ENCODE measurements around the gene CD84.
"Not testable (repeated sequence)": the region's sequence is repeated elsewhere in the genome, so short reads cannot be mapped to it uniquely, and the experiment has no call there.

Gene CD84

DNA sequence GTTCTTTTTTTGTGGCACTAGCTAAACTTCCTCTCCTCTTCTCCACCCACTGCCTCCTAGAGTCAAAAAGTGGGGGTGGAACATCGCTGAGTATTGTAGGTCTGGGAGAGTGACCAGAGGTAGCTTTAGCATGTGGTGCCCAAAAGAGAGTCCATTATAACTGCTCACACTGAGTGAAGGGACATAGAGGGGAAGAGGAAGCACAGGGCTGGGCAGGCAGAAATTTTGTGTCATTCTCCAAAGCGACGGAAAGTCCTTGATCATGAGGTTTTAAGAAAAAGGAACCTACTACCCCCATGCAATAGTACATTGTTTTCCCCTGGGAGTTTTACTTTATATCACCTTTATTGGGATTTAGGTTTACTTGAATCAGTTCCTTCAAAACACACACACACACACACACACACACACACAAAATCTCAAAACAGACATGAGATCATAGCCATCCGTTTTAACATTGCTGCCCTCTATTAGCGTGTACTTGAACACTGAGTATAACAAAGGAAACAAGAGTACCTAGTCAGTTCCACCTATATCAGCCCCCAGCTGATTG lies 4.1 kb downstream of the CD84 start:
- DNase-seq (ENCODE audit: low read depth, low spot score): no peak

DNA sequence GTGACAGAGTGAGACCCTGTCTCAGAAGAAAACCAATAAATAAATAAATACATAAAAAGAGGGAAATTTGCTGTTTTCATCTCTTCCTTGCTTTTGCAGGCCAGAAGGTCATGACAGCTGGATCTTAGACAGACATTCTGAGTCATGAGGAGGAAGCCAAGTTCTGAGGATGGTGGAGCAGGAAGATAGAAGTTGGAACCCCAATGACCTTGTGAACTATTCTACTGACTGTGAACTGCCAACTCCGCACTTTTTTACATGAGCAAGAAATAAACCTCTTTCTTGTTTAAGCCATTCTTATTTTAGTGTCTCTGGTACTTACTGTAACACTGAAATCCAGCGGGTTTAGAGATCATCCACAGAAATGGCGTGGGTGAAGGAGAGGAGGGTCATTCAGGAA lies 8.5 kb downstream of the CD84 start:
- DNase-seq (ENCODE audit: low read depth, low spot score): no peak

DNA sequence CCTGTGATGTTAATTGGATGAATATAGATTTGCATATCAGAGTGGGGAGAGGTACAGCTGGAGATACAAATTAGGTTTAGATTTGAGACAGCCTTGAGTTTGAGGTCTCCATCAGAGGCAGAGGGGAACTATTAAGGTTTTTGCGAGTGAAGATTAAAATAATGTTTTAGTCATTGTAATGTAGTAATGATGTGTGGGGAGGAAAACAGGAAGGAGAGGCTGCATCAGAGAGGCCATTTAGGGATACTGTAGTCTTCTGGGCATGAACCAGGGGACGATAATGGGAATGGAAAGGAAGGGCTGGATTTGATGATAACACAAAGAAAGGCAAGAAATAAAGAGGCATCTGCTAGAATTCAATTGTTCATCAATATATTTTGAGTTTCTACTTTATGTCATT lies 9.5 kb downstream of the CD84 start:
- DNase-seq (ENCODE audit: low read depth, low spot score): no peak

DNA sequence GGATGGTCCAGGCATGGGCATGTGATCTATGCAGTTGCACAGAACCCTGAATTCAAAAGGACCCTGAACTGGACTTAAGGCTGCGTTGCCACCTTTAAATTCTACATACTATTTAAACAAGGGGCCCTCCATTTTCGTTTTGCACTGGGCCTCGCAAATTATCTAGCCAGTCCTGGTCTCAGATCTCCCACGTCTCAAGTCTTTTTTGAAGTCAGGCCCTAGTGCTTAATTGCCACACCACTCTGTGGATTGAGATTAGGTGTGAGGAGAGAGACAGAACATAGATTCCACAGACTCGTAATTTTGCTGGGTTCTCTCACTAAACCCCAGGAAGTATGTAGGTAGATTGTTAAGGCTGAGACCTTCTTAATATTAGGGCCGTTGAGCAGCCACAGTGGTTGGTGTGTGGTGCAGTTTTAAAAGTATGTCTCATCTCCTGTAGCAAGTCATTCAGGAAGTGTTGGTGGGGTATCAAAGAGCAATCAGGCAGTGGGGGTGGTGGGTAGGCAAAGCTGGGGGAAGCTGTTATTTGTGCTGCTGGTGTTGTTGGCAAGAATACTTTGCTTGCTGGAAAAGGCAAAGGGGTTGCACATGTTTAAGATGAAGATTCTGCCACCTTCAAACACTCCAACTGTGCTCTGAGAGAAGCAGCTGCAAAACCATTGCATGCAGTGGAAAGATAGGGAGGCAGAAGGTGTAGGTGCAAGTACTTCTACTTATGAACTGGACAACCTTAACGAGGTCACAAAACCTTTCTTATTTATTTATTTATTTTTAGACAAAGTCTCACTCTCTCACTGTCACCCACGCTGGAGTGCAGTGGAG lies 11.2 kb downstream of the CD84 start:
- DNase-seq (ENCODE audit: low read depth, low spot score): no peak

DNA sequence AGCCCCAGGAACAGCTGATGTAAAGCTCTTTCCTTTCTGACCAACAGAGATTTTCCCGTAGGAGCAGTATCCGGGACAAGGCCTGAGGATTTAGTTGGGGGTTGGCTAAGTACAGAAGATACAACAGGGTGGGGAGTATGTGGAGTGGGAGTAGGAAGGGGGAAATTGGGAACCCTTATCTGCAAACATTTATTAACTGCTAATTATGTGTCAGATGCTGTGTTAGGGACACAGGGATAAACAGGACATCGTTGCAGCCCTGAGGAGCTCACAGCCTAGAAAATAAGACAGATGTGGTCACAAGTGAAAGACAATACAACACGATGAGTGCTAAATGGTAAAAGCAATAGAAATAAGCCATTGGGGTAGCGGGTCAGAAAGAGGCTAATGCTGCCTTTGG lies 12.0 kb downstream of the CD84 start:
- DNase-seq (ENCODE audit: low read depth, low spot score): no peak

DNA sequence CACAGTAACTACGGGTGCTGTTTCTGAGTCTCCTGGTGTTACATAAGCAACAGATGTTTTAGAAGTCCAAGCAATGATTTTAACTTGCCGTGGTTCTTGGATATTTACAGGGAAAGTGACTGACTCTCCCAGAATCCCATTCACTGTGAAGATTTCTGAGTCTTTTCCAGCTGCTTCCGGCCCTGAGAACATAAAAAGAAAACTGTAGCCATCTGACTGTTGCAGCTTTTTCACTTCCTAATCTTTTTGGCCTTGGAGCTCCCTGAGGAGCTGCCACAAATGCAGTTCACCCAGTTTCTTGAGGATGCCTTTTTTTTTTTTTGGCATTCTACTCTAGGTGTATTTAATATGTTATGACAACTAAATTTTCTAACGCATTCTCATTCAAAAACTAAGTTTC lies 13.7 kb downstream of the CD84 start:
- DNase-seq (ENCODE audit: low read depth, low spot score): no peak

DNA sequence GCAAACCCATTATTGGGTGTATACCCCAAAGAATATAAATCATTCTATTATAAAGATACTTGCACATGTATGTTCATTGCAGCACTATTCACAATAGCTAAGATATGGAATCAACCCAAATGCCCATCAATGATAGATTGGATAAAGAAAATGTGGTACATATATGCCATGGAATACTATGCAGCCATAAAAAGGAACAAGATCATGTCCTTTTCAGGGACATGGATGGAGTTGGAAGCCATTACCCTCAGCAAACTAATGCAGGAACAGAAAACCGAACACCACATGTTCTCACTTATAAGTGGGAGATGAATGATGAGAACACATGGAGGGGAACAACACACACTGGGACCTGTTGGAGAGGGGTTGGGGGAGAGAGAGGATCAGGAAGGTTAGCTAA lies 16.1 kb downstream of the CD84 start:
- not testable (repeated sequence) for DNase-seq (ENCODE audit: low read depth, low spot score)

DNA sequence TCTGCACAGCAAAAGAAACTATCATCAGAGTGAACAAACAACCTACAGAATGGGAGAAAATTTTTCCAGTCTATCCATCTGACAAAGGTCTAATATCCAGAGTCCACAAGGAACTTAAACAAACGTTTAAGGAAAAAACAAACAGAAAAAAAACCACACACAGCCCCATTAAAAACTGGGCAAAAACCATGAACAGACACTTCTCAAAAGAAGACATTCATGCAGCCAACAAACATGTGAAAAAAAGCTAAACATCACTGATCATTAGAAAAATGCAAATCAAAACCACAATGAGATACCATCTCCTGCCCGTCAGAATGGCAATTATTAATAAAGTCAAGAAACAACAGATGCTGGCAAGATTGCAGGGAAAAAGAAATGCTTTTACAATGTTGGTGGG lies 16.6 kb downstream of the CD84 start:
- not testable (repeated sequence) for DNase-seq (ENCODE audit: low read depth, low spot score)

DNA sequence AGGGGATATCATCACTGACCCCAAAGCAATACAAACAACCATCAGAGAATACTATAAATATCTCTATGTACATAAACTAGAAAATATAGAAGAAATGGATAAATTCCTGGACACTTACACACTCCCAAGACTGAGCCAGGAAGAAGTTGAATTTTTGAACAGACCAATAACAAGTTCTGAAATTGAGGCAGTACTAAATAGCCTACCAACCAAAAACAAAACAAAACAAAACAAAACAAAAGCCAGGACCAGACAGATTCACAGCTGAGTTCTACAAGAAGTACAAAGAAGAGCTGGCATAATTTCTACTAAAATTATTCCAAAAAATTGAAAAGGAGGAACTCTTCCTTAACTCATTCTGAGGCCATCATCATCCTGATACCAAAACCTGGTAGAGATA lies 18.5 kb downstream of the CD84 start:
- no peak for DNase-seq (ENCODE audit: low read depth, low spot score)

DNA sequence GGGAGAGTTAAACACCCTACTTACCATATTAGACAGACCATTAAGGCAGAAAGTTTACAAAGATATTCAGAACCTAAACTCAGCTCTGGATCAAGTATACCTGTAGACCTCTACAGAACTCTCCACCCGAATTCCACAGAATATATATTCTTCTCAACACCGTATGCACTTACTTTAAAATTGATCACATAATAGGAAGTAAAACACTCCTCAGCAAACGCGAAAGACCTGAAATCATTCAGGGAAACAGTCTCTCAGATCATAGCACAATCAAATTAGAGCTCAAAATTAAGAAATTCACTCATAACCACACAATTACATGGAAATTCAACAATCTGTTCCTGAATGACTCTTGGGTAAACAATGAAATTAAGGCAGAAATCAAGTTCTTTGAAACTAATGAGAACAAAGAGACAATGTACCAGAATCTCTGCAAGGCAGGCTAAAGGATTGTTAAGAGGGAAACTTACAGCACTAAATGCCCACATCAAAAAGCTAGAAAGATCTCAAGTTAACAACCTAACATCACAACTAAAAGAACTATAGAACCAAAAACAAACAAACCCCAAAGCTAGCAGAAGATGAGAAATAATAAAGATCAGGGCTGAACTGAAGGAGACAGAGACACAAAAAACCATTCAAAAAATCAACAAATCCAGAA lies 19.1 kb downstream of the CD84 start:
- no peak for DNase-seq (ENCODE audit: low read depth, low spot score)

DNA sequence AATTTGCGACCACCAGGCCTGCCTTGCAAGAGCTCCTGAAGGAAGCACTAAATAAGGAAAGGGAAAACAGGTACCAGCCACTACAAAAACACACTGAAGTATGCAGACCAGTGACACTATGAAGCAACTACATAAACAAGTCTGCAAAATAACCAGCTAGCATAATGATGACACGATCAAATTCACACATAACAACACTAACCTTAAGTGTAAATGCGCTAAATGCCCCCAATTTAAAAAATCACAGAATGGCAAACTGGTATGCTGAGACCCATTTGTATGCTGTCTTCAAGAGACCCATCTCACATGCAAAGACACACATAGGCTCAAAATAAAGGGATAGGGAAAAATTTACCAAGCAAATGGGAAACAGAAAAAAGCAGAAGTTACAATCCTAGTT lies 19.9 kb downstream of the CD84 start:
- not testable (repeated sequence) for DNase-seq (ENCODE audit: low read depth, low spot score)

DNA sequence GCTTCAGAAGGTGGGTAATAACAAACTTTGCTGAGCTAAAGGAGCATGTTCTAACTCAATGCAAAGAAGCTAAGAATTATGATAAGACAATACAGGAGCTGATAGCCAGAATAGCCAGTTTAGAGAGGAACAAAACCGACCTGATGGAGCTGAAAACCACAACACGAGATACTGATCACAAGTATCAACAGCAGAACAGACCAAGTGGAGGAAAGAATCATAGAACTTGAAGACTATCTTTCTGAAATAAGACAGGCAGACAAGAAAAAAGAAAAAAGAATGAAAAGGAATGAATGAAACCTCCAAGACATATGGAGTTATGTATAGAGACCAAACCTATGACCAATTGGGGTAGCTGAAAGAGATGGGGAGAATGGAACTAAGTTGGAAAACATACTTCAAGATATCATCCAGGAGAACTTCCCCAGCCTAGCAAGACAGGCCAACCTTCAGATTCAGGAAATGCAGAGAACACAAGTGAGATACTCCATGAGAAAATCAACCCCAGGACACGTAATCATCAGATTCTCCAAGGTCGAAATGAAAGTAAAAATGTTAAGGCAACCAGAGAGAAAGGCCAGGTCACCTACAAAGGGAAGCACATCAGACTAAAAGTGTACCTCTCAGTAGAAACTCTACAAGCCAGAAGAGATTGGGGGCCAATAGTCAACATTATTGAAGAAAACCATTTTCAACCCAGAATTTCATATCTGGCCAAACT lies 20.5 kb downstream of the CD84 start:
- no peak for DNase-seq (ENCODE audit: low read depth, low spot score)

DNA sequence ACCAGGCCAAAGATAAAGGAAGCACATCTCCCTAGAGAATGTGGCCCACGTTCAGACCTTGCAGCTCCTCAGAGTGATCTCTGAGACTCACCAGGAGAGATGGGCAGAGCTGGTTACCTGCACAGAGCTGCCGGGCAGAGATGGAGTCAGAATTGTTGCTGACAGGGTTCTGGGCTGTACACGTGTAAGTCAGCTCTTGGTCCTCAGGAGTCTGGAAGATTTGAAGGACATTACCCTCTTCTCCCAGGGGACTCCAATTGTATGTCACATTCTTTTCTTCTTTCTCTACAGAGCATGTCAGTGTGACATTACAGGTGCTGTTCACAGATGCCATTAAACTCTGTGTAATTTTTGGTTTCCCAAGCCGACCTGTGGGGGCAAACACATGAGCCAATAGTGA lies 25.5 kb downstream of the CD84 start:
- DNase-seq (ENCODE audit: low read depth, low spot score): no peak

DNA sequence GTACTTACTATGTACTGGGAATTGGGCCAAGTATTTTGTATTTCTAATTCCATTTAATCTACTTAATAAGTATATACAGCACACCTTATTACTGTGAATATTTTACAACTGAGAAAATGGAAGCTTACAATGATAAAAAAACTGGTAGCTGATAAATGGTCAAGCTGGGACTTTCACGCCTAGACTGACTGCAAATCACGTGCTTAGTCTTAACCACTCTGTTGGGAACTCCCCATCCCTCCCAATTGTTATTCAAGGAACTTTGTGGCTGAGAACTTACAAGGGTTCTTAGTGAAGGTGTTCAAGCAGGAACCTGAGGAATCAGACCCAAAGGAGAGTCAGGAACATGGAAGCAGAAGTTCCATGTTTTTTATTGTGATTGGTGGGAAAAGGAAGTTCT lies 26.9 kb downstream of the CD84 start:
- no peak for DNase-seq (ENCODE audit: low read depth, low spot score)

DNA sequence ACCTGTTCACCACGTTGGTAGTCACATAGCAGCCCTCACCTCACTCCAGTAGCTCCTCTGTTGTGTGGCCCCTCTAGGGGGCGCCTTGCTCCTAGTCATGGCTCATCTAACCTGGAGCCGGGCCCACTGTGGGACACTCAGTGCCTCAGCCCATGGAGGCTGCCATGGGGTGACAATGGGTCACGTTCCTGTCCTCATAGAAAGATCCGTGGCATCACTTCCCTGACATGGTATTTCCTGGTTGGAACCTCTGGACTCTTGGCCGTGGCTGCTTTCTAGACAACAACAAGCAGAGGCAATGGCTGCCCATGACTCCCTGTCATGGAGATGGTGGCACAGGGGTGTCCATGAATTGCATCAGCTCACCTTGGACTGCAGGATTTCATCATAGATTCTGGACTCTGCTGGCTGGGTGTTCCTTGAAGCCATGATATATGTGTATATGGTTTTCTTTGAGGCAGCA lies 28.7 kb downstream of the CD84 start:
- DNase-seq (ENCODE audit: low read depth, low spot score): no peak

DNA sequence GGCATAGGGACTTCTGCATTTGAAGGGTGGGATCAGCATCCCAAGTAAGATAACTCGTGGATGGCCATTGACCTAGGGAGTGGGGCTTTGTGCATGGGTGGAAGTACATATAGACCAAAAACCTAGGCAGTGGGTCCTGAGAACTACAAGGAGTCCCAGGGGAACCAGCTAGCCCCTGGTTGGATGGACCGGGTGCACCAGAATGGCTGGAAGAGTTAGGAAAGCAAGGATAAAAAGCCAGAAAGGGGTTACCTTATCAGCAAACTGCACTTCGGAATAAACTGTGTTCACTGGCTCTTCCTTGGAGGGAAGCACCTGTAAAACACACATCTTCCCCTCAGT lies 29.7 kb downstream of the CD84 start:
- no peak for DNase-seq (ENCODE audit: low read depth, low spot score)

DNA sequence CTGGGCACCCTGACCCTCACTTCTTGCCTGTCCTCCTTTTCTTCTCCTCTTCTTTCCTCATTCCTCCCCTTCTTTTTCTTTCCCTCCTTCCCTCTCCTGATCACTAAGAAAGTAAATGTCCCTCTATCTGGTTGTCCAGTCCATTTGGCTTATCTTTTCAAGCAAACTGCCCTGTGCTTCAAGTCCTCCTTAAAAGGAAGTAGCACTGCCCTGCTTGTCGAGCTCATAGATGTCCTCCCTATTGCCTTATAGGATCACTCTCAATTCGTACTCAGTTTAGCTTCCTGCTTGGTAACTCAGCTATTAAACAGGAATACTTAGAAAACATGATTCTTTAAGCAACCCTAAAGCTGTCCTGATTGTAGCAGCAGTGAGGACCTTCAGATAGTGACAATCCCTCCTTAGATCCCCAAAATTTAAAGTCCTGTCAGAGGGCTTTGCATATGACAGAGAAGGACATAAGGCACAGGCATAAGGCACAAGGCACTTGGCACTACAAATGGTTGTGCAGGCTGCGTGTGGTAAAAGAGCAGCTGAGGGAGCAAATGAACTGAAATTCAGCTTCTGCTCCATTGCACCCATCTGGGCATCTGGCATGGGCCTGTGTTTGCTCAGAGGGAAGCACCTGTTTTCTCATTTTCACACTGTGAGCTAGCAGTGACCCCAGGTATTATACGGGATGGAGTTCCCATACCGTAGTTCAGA lies 30.2 kb downstream of the CD84 start:
- DNase-seq (ENCODE audit: low read depth, low spot score): no peak

DNA sequence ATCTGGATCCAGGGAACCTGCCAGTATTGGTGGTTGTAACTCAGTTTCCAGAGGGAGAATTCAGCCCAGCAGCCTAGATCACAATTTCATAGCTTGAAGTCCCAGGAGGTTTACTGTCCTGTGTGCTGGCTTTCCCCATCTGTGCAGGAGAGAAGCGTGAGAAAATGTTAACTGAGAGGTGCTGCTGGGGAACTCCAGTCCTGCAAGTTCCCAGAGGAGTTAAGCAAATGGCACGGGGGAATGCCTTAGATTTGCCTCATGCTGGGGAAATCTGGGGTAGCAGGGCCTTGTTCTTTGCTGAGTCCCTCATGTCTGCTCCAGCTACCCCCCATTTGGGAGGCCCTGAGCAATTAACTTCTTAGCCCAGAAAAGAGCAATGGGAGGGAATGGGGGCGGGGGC lies 31.1 kb downstream of the CD84 start:
- DNase-seq (ENCODE audit: low read depth, low spot score): no peak

DNA sequence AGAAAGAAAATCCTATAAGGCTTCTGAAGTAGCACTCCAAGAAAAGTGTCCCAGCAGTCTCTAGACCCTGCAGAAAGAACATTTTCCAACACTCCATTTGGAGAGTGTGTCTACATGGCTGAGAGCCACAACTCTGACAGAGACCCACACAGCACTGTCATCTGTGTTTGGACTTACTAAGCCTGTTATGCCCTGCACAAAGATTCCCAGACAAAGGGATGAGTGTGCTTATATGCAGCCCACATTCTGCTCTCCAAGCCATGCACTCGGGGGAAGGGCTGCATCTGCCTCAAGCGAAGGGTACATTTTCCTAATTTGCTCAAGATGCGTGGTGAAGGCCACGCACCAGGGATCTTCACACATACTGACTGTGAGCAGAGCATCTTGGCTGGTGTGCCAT lies 31.9 kb downstream of the CD84 start:
- DNase-seq (ENCODE audit: low read depth, low spot score): no peak

DNA sequence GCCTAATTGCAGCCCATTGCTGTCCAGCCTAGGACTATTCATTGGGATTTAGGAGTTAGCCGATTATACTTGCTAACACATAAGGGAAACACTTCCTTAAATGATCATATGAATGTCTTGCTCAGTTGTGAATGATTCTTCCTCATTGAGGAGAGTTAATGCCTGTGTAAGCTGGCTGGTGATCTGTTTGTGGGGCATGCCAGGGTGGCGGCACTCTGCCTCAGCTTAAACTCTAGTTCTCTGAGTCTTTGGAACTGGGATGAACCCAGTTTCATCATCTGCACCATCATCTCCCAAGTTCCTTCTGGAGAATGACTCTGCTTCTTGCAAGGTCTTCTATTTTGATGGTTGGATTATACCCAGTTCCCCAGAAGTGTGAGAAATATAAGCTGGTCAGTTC lies 32.4 kb downstream of the CD84 start:
- no peak for DNase-seq (ENCODE audit: low read depth, low spot score)

DNA sequence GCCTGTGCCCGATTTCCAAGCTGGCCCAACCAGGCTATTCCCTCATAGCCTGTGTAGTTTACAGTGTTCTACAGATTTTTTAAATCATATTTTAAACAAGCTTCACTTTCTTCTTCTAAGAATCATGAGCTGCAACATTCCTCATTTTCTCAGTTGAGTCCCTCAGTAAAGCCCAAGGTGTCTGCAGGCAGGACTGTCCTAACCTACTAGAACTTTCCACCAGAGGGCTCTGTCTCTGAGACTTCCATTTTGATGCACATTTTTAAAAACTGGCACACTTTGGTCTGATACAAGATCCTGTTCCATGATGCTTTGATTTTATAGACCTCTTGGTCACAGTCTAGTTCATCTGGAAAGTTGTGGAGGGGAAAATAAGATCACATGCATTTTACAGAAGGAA lies 34.6 kb downstream of the CD84 start:
- no peak for DNase-seq (ENCODE audit: low read depth, low spot score)

Data from iPS DF 19.7 (cell line).